Endodermal cell (in vitro differentiated cells): ENCODE results near the gene CCDC170. TPM values are rescaled to one million over a fixed set of nuclear protein-coding genes. Genes with fewer than 3 reads are reported as not detected.

ENCODE experiments used
- DNase-seq: peaks from one replicate; pipeline ENCODE4 v3.0.0-alpha.2; 2017
- H3K27ac ChIP-seq: 2 replicates; pipeline ENCODE4 v1.5.1; 2013; ENCODE audit warnings: mild to moderate bottlenecking, low read depth, low read length, moderate library complexity
- H3K27me3 ChIP-seq: 2 replicates; pipeline ENCODE4 v1.6.1; 2013; ENCODE audit warnings: mild to moderate bottlenecking, low read length, moderate library complexity; ENCODE audit not compliant: insufficient read depth, control insufficient read depth, poor library complexity, severe bottlenecking
- H3K36me3 ChIP-seq: 2 replicates; pipeline ENCODE4 v1.7.0; 2013; ENCODE audit warnings: mild to moderate bottlenecking, low read length, moderate library complexity; ENCODE audit not compliant: control insufficient read depth, insufficient read depth
- H3K4me1 ChIP-seq: one replicate; pipeline ENCODE4 v1.7.0; 2013; ENCODE audit warnings: low read length; ENCODE audit not compliant: control insufficient read depth, insufficient read depth
- H3K4me3 ChIP-seq: 2 replicates; pipeline ENCODE4 v1.5.1; 2013; ENCODE audit warnings: mild to moderate bottlenecking, low read length, moderate library complexity
- H3K9ac ChIP-seq: 2 replicates; pipeline ENCODE4 v1.6.1; 2013; ENCODE audit warnings: mild to moderate bottlenecking, low read length, moderate library complexity; ENCODE audit not compliant: poor library complexity, severe bottlenecking; ENCODE audit errors: extremely low read depth
- H3K9me3 ChIP-seq: 2 replicates; pipeline ENCODE4 v1.6.1; 2013; ENCODE audit warnings: mild to moderate bottlenecking, low read length, moderate library complexity; ENCODE audit not compliant: control insufficient read depth
- H3K27ac Mint-ChIP-seq: 2 replicates; pipeline ENCODE4 v1.8.0; 2020; ENCODE audit warnings: mixed read lengths
- H3K27me3 Mint-ChIP-seq: 2 replicates; pipeline ENCODE4 v1.8.0; 2021; ENCODE audit warnings: mild to moderate bottlenecking, mixed read lengths; ENCODE audit not compliant: insufficient read depth
- H3K36me3 Mint-ChIP-seq: 2 replicates; pipeline ENCODE4 v1.8.0; 2020; ENCODE audit warnings: low read depth, mixed read lengths
- H3K4me1 Mint-ChIP-seq: 2 replicates; pipeline ENCODE4 v1.8.0; 2020; ENCODE audit warnings: mixed read lengths
- H3K4me3 Mint-ChIP-seq: 2 replicates; pipeline ENCODE4 v1.8.0; 2020; ENCODE audit warnings: mild to moderate bottlenecking, moderate library complexity, mixed read lengths
- H3K9me3 Mint-ChIP-seq: 2 replicates; pipeline ENCODE4 v1.8.0; 2020; ENCODE audit warnings: mild to moderate bottlenecking, mixed read lengths
- WGBS, 2 experiments: methylation state at CpG; one replicate each; pipeline versions ENCODE4 v1.1.5 to v1.1.7; 2013; ENCODE audit warnings: missing lambda C conversion rate in 2 of 2, mixed read lengths in 1 of 2; ENCODE audit not compliant: insufficient coverage in 1 of 2, insufficient read length in 1 of 2; 5-methylcytosine and 5-hydroxymethylcytosine counted together
- total RNA-seq, 2 donors: library from RNA; stranded (reverse); fragmentation: NEBNext Ultra II Directional in 1 of 2; extraction: Animal tissue kit (Norgen Biotek cat#: 25700) in 1 of 2; gene quantifications; 2 replicates in 1 of 2; 3 replicates in 1 of 2; pipeline ENCODE4 v1.2.1, GENCODE V29; 2021
- TF ChIP-seq, protein P1 (sequence below): fragments of 200-600 bp; sonication (generic); conservative IDR thresholded peaks from 2 replicates; pipeline ENCODE4 v1.5.0; 2021; ENCODE audit warnings: antibody characterized with exemption, mild to moderate bottlenecking

Gene CCDC170
- total RNA-seq, 2 donors from 2014 or later, result 2.2 to 4.1 TPM

DNA sequence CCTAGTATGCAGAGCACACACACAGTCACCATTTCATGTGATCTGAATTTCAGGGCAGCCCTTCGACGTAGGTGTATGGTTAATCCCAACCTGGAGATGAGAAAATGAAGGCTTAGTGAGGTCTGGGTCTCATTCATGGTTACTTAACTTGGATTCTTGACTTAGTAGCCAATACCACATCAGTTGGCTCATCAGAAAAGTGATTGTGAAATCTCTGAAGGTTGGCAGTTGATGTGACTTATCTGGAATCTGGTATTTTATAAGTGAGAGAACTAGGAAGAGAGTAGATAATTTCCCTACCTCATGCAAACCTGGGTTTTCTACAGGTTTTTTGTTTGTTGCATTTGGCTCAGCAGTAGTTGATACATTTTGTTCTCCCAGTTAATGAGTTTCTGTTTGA, 123.7 kb downstream of the CCDC170 start:
- Mint-ChIP-seq H3K9me3 (no peaks in the 10 kb centered on the region), H3K36me3 (no peaks in the 10 kb centered on the region), H3K27me3 (no peaks in the 10 kb centered on the region), H3K4me3 (no peak overlapping the region), H3K4me1 (peaks cover 7% of the 10 kb centered on the region), H3K27ac (no peak overlapping the region)
- Histone ChIP-seq H3K4me1 (no peaks in the 10 kb centered on the region), H3K4me3 (no peak overlapping the region), H3K27ac (no peak overlapping the region), H3K36me3 (no peaks in the 10 kb centered on the region), H3K27me3 (no peaks in the 10 kb centered on the region), H3K9ac (no peak overlapping the region), H3K9me3 (peaks cover 14% of the 10 kb centered on the region)
- TF ChIP-seq, protein P1, sequence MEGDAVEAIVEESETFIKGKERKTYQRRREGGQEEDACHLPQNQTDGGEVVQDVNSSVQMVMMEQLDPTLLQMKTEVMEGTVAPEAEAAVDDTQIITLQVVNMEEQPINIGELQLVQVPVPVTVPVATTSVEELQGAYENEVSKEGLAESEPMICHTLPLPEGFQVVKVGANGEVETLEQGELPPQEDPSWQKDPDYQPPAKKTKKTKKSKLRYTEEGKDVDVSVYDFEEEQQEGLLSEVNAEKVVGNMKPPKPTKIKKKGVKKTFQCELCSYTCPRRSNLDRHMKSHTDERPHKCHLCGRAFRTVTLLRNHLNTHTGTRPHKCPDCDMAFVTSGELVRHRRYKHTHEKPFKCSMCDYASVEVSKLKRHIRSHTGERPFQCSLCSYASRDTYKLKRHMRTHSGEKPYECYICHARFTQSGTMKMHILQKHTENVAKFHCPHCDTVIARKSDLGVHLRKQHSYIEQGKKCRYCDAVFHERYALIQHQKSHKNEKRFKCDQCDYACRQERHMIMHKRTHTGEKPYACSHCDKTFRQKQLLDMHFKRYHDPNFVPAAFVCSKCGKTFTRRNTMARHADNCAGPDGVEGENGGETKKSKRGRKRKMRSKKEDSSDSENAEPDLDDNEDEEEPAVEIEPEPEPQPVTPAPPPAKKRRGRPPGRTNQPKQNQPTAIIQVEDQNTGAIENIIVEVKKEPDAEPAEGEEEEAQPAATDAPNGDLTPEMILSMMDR, result no peak
- no peak for DNase-seq
- 93% methylated on average over 2 of the region's 2 CpGs; no CpG with 5 or more reads in 1 of the 2 experiments for WGBS, 2 experiments

DNA sequence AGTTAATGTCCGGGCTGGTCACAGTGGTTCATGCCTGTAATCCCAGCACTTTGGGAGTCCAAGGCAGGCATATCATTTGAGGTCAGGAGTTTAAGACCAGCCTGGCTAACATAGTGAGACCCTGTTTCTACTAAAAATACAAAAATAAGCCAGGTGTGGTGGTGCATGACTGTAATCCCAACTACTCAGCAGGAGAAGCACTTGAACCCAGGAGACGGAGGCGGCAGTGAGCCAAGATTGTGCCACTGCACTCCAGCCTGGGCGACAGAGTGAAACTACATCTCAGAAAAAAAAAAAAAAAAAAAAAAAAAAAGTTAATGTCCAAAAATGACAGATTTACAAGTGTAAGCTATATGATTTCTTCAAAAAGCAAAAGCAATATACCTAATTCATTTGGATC, 124.9 kb downstream of the CCDC170 start:
- peaks cover 7% of the 10 kb centered on the region for H3K4me1 Mint-ChIP-seq
- TF ChIP-seq, protein P1, result no peak
- no peak overlapping the region for H3K27ac Mint-ChIP-seq
- DNase-seq, result no peak
- H3K27me3 Mint-ChIP-seq, result no peaks in the 10 kb centered on the region
- Histone ChIP-seq H3K27ac (no peak overlapping the region), H3K4me3 (no peak overlapping the region), H3K9me3 (peaks cover 7% of the 10 kb centered on the region), H3K9ac (no peak overlapping the region), H3K27me3 (no peaks in the 10 kb centered on the region), H3K4me1 (no peaks in the 10 kb centered on the region), H3K36me3 (no peaks in the 10 kb centered on the region)
- H3K9me3 Mint-ChIP-seq, result no peaks in the 10 kb centered on the region
- no peak overlapping the region for H3K4me3 Mint-ChIP-seq
- H3K36me3 Mint-ChIP-seq, result no peaks in the 10 kb centered on the region
- WGBS, 2 experiments, result 87 to 100% methylated on average over 1 to 3 of the region's 4 CpGs

DNA sequence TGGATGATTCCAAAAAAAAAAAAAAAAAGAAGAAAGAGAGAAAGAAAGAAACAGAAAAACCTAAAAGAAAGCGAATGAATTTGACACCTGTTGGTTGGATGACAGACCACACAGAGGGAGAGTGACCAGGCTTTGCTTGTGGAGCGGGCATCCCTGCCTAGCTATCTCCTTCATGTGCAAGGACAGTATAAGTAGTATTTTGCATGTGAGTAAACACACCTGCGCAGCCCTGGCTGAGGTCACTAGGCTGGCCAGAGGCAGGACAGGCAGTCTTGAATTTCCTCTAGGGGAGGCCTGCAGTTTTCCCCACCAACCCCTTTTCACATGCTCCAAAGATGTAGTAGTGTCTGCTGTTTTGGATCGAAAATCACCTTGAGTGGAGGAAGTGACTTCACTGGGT, 126.4 kb downstream of the CCDC170 start:
- H3K4me1 ChIP-seq, result no peaks in the 10 kb centered on the region
- no peak overlapping the region for H3K27ac Mint-ChIP-seq
- 60 to 85% methylated on average over 1 to 4 of the region's 4 CpGs for WGBS, 2 experiments
- no peaks in the 10 kb centered on the region for H3K27me3 ChIP-seq
- DNase-seq, result no peak
- H3K4me3 Mint-ChIP-seq, result no peak overlapping the region
- no peak overlapping the region for H3K9ac ChIP-seq
- peaks cover 7% of the 10 kb centered on the region for H3K4me1 Mint-ChIP-seq
- TF ChIP-seq, protein P1, result no peak
- H3K36me3 ChIP-seq, result no peaks in the 10 kb centered on the region
- no peaks in the 10 kb centered on the region for H3K9me3 Mint-ChIP-seq
- no peak overlapping the region for H3K4me3 ChIP-seq
- H3K27me3 Mint-ChIP-seq, result no peaks in the 10 kb centered on the region
- H3K36me3 Mint-ChIP-seq, result no peaks in the 10 kb centered on the region
- no peak overlapping the region for H3K27ac ChIP-seq
- peaks cover 5% of the 10 kb centered on the region for H3K9me3 ChIP-seq
